GM18867 (cell line): ENCODE results near the gene ARMC3.
"Not testable (repeated sequence)": the region's sequence is repeated elsewhere in the genome, so short reads cannot be mapped to it uniquely, and the experiment has no call there.

Source experiments
- ATAC-seq: cut with Tn5 transposase; IDR thresholded peaks from one replicate; pipeline ENCODE4 v1.9.1; 2021; ENCODE audit warnings: mild to moderate bottlenecking, moderate library complexity; ENCODE audit not compliant: unreplicated experiment

ARMC3 gene

GRCh38 chr10:22927661-22928403 lies at the start of gene ARMC3:
TSS of gene ARMC3 (plus strand) at chr10:22928053. CDS start at chr10:22931997, 3,944 bp downstream.
- peak; percentile 71 for ATAC-seq

GRCh38 chr10:22891797-22892196 lies 36.1 kb upstream of the ARMC3 start:
- no peak for ATAC-seq

GRCh38 chr10:22893781-22894180 lies 34.1 kb upstream of the ARMC3 start:
- no peak for ATAC-seq

- no peak for ATAC-seq
These were observed 33.1 kb upstream of the ARMC3 start for GRCh38 chr10:22894714-22895113.

- ATAC-seq: no peak
These were observed 32.6 kb upstream of the ARMC3 start for GRCh38 chr10:22895252-22895651.

- no peak for ATAC-seq
These were observed 30.5 kb upstream of the ARMC3 start for GRCh38 chr10:22897371-22897770.

GRCh38 chr10:22899307-22899706 lies 28.5 kb upstream of the ARMC3 start:
- ATAC-seq: no peak

GRCh38 chr10:22899775-22900174 lies 28.1 kb upstream of the ARMC3 start:
- no peak for ATAC-seq

- ATAC-seq: no peak
These were observed 26.8 kb upstream of the ARMC3 start for GRCh38 chr10:22900841-22901601.

GRCh38 chr10:22902147-22902546 lies 25.7 kb upstream of the ARMC3 start:
- not testable (repeated sequence) for ATAC-seq

- ATAC-seq: no peak
These were observed 24.2 kb upstream of the ARMC3 start for GRCh38 chr10:22903694-22904093.

GRCh38 chr10:22906767-22907166 lies 21.1 kb upstream of the ARMC3 start:
- no peak for ATAC-seq

- no peak for ATAC-seq
These were observed 19.0 kb upstream of the ARMC3 start for GRCh38 chr10:22908837-22909236.

GRCh38 chr10:22909673-22910072 lies 18.2 kb upstream of the ARMC3 start:
- ATAC-seq: not testable (repeated sequence)

GRCh38 chr10:22911067-22911466 lies 16.8 kb upstream of the ARMC3 start:
- no peak for ATAC-seq

GRCh38 chr10:22911889-22912762 lies 15.7 kb upstream of the ARMC3 start:
- no peak for ATAC-seq

- no peak for ATAC-seq
These were observed 15.0 kb upstream of the ARMC3 start for GRCh38 chr10:22912763-22913384.

GRCh38 chr10:22913474-22914092 lies 14.3 kb upstream of the ARMC3 start:
- no peak for ATAC-seq

- no peak for ATAC-seq
These were observed 12.5 kb upstream of the ARMC3 start for GRCh38 chr10:22915314-22915713.

- ATAC-seq: no peak
These were observed 2.8 kb upstream of the ARMC3 start for GRCh38 chr10:22925088-22925487.
